Stimulated activated CD4-positive, alpha-beta T cell treated with anti-CD3 and anti-CD28 coated beads, Interleukin-1b, Interleukin-23, amount 100 ng/mL, for 48 hours (primary cell): ENCODE results near the gene DYNC1LI2.
"Not testable (repeated sequence)": the region's sequence is repeated elsewhere in the genome, so short reads cannot be mapped to it uniquely, and the experiment has no call there.

Source experiments
- DNase-seq: peaks from one replicate; pipeline ENCODE4 v3.0.0-alpha.2; 2020

Gene DYNC1LI2

GRCh38 chr16:66695935-66696668 is 55.3 kb downstream of the DYNC1LI2 start:
- no peak for DNase-seq

GRCh38 chr16:66695471-66695934 is 55.9 kb downstream of the DYNC1LI2 start:
- DNase-seq = no peak

GRCh38 chr16:66693149-66693548 is 58.3 kb downstream of the DYNC1LI2 start:
- DNase-seq = no peak

- DNase-seq = no peak
Observed at GRCh38 chr16:66692341-66692740, 59.1 kb downstream of the DYNC1LI2 start.

DNA sequence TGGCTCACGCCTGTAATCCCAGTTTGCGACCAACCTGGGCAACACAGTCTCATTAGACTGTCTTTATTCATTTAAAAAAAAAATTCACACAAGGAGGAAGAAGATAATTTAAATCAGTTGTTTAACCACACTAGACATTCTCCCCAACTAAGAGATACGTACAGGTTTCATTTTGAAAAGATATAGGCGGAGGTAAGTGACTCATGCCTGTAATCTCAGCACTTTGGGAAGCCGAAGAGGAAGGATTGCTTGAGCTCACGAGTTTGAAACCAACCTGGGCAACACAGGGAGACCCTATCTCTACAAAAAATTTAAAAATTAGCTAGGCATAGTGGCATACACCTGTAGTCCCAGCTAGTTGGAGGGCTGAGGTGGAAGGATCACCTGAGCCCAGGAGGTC is 60.2 kb downstream of the DYNC1LI2 start:
- DNase-seq = no peak

GRCh38 chr16:66690106-66690847 is 61.1 kb downstream of the DYNC1LI2 start:
- no peak for DNase-seq

DNA sequence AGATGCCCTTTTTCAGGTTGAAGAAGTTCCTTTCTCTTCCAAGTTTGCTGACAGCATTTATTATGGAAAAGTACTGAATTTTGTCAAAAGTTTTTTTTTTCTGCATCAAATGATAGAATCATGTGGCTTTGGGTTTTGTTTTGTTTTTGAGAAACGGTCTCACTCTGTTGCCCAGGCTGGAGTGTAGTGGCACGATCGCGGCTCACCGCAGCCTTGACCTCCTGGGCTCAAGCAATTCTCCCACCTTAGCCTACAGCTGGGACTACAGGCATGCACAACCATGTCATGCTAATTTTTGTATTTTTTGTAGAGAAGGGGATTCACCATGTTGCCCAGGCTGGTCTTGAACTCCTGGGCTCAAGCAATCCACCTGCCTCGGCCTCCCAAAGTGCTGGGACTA is 62.1 kb downstream of the DYNC1LI2 start:
- DNase-seq = no peak

GRCh38 chr16:66687906-66688625 is 63.3 kb downstream of the DYNC1LI2 start:
- DNase-seq = no peak

GRCh38 chr16:66685501-66686115 is 65.8 kb downstream of the DYNC1LI2 start:
- DNase-seq = not testable (repeated sequence)

DNA sequence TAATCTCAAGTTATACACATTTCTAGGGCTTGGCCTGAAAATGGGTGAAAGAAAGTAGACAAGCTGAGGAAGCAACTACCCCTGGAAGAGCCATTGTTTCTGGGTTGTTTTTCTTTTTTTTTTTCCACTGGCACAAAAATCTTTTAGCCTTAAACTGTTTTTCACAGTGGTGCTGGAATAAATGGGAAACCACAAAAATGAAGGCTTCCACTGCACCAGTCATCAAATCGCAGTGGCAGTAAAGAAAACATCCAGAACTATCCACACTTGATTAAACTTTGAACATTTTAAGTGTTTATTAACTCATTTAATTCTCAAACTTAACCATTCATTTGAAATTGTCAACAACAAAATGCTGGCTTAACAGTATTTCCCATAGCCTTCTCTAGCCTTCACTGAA is 69.1 kb downstream of the DYNC1LI2 start:
- DNase-seq = no peak

DNA sequence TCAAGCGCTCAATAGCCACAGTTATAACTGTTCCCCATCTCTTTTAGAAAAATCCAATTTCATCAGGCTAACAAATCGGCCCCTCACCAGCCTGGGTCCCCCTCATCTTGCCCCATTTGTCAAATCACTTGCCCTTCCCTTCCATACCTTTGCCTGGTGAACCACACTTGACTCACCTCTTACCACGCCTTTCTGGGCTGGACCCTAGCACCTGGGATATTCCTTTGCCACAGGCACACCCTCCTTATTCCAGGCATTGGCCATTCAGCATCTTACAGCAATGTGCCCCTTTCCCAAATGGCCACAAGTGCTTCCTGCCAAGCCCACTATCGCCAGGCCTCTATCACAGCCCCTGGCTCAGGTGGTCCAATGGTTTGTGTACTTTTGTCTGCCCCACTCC is 69.7 kb downstream of the DYNC1LI2 start:
- no peak for DNase-seq

GRCh38 chr16:66678337-66678736 is 73.1 kb downstream of the DYNC1LI2 start:
- no peak for DNase-seq

GRCh38 chr16:66677836-66678235 is 73.6 kb downstream of the DYNC1LI2 start:
- DNase-seq = no peak

DNA sequence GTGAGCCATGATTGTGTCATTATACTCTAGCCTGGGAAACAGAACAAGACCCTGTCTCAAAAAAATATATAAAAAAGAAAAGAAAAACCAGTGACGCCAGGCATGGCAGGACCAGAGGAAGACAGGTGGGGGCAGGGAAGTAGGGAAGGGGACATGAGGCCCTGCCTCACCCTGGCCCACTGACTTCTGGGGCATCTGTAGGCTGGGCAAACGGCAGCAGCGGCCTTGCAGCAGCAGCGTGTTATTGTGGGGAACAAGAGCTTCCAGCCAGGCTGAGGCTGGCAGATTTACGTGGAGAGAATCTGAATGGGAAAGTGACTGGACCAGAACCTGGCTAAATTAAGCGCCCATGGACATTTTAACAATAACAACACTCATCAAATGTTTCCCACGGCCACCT is 74.2 kb downstream of the DYNC1LI2 start:
- DNase-seq = no peak

- no peak for DNase-seq
Observed at GRCh38 chr16:66676599-66676998, 74.8 kb downstream of the DYNC1LI2 start.

- DNase-seq = no peak
Observed at GRCh38 chr16:66673691-66674090, 77.7 kb downstream of the DYNC1LI2 start.
